ENCODE data around the gene BDKRB2.

GRCh38 chr14:96176811-96177211, 27.8 kb upstream of the BDKRB2 start:
- TF ChIP-seq CTCF (IDR thresholded peaks at IDR 0.05; ENCODE audit: poor library complexity, severe bottlenecking) (no peak), TAF1 (IDR thresholded peaks at IDR 0.05; ENCODE audit: low read depth) (no peak), RAD21 (conservative IDR thresholded peaks at IDR 0.05) (no peak), POLR2AphosphoS5 (IDR thresholded peaks at IDR 0.05) (no peak), EP300 (conservative IDR thresholded peaks at IDR 0.05; ENCODE audit: poor library complexity, severe bottlenecking) (no peak), REST (IDR thresholded peaks at IDR 0.05; ENCODE audit: borderline replicate concordance) (no peak), MXI1 (conservative IDR thresholded peaks at IDR 0.05; ENCODE audit: poor library complexity, severe bottlenecking) (no peak), EZH2 (IDR thresholded peaks at IDR 0.05; ENCODE audit: borderline replicate concordance, insufficient read depth, low read length, poor library complexity, severe bottlenecking) (no peak), SMC3 (conservative IDR thresholded peaks at IDR 0.05; ENCODE audit: poor library complexity) (no peak)
